Glutamatergic neuron (in vitro differentiated cells): ENCODE measurements around the gene FIGN. TPM values are rescaled to one million over a fixed set of nuclear protein-coding genes. Genes with fewer than 3 reads are reported as not detected.

ENCODE experiments used
- DNase-seq: peaks from one replicate; pipeline ENCODE4 v3.0.0; 2022
- H3K27ac Mint-ChIP-seq: one replicate; pipeline ENCODE4 v1.8.0; 2020; ENCODE audit warnings: mild to moderate bottlenecking, mixed read lengths, inconsistent platforms; ENCODE audit not compliant: unreplicated experiment
- H3K27me3 Mint-ChIP-seq: one replicate; pipeline ENCODE4 v1.8.0; 2020; ENCODE audit warnings: mild to moderate bottlenecking, moderate library complexity, mixed read lengths, inconsistent platforms; ENCODE audit not compliant: unreplicated experiment
- H3K36me3 Mint-ChIP-seq: one replicate; pipeline ENCODE4 v1.8.0; 2020; ENCODE audit warnings: mild to moderate bottlenecking, mixed read lengths, inconsistent platforms; ENCODE audit not compliant: unreplicated experiment
- H3K4me1 Mint-ChIP-seq: one replicate; pipeline ENCODE4 v1.8.0; 2020; ENCODE audit warnings: mild to moderate bottlenecking, low read depth, mixed read lengths, inconsistent platforms; ENCODE audit not compliant: unreplicated experiment
- H3K4me3 Mint-ChIP-seq: one replicate; pipeline ENCODE4 v1.8.0; 2020; ENCODE audit warnings: mild to moderate bottlenecking, mixed read lengths, inconsistent platforms; ENCODE audit not compliant: unreplicated experiment
- H3K9me3 Mint-ChIP-seq: one replicate; pipeline ENCODE4 v1.8.0; 2020; ENCODE audit warnings: mild to moderate bottlenecking, moderate library complexity, mixed read lengths, inconsistent platforms; ENCODE audit not compliant: unreplicated experiment
- CTCF ChIP-seq: fragments of 200-600 bp; sonication (generic); IDR thresholded peaks from one replicate; pipeline ENCODE4 v1.5.0; 2021; ENCODE audit not compliant: partially characterized antibody, unreplicated experiment
- total RNA-seq: library from RNA; stranded (reverse); fragmentation: NEBNext Ultra II Directional; extraction: Animal tissue kit (Norgen Biotek cat#: 25700); gene quantifications from one replicate; pipeline ENCODE4 v1.2.1, GENCODE V29; 2021; ENCODE audit not compliant: unreplicated experiment

The FIGN gene
- total RNA-seq, 1 donor from 2014 or later, result 12.4 TPM

- no peaks in the 10 kb centered on the region for H3K36me3 Mint-ChIP-seq
- H3K27ac Mint-ChIP-seq, result no peak overlapping the region
- H3K9me3 Mint-ChIP-seq, result no peaks in the 10 kb centered on the region
- TF ChIP-seq CTCF, result no peak
- no peaks in the 10 kb centered on the region for H3K27me3 Mint-ChIP-seq
- no peak overlapping the region for H3K4me3 Mint-ChIP-seq
- peaks cover 3% of the 10 kb centered on the region for H3K4me1 Mint-ChIP-seq
- DNase-seq, result no peak
Measured at GRCh38 chr2:163664610-163665009, 71.2 kb downstream of the FIGN start.

GRCh38 chr2:163662141-163662780 is 73.5 kb downstream of the FIGN start:
- Mint-ChIP-seq H3K4me1 (peaks cover 10% of the 10 kb centered on the region), H3K27ac (no peak overlapping the region), H3K4me3 (no peak overlapping the region), H3K27me3 (no peaks in the 10 kb centered on the region), H3K36me3 (no peaks in the 10 kb centered on the region), H3K9me3 (no peaks in the 10 kb centered on the region)
- no peak for DNase-seq
- TF ChIP-seq CTCF, result no peak

- no peaks in the 10 kb centered on the region for H3K9me3 Mint-ChIP-seq
- H3K4me1 Mint-ChIP-seq, result peaks cover 11% of the 10 kb centered on the region
- no peaks in the 10 kb centered on the region for H3K27me3 Mint-ChIP-seq
- TF ChIP-seq CTCF, result no peak
- no peaks in the 10 kb centered on the region for H3K36me3 Mint-ChIP-seq
- H3K4me3 Mint-ChIP-seq, result no peak overlapping the region
- no peak overlapping the region for H3K27ac Mint-ChIP-seq
- DNase-seq, result no peak
Measured at GRCh38 chr2:163659224-163659623, 76.6 kb downstream of the FIGN start.

GRCh38 chr2:163658556-163658955 is 77.3 kb downstream of the FIGN start:
- TF ChIP-seq CTCF, result no peak
- H3K27ac Mint-ChIP-seq, result no peak overlapping the region
- H3K9me3 Mint-ChIP-seq, result no peaks in the 10 kb centered on the region
- H3K4me3 Mint-ChIP-seq, result no peak overlapping the region
- no peaks in the 10 kb centered on the region for H3K27me3 Mint-ChIP-seq
- peaks cover 11% of the 10 kb centered on the region for H3K4me1 Mint-ChIP-seq
- H3K36me3 Mint-ChIP-seq, result no peaks in the 10 kb centered on the region
- no peak for DNase-seq

GRCh38 chr2:163657281-163657656 is 78.5 kb downstream of the FIGN start:
- Mint-ChIP-seq H3K27me3 (no peaks in the 10 kb centered on the region), H3K9me3 (no peaks in the 10 kb centered on the region), H3K27ac (no peak overlapping the region), H3K4me3 (no peak overlapping the region), H3K4me1 (peaks cover 11% of the 10 kb centered on the region), H3K36me3 (no peaks in the 10 kb centered on the region)
- no peak for DNase-seq
- no peak for TF ChIP-seq CTCF
